Naive B cell (primary cell): Measurements from ENCODE around the gene PHF10. TPM values are rescaled to one million over a fixed set of nuclear protein-coding genes. Genes with fewer than 3 reads are reported as not detected.

Experiments
- ATAC-seq, 2 donors: fragments of 150-1000 bp; cut with Tn5 transposase; 2 replicates each; pipeline ENCODE4 v1.10.0; 2021; ENCODE audit warnings: low read depth in 2 of 2, mild to moderate bottlenecking in 2 of 2, moderate library complexity in 2 of 2
- DNase-seq: peaks from one replicate; pipeline ENCODE4 v3.0.0; 2022
- H3K27ac Mint-ChIP-seq, 6 donors: one replicate each; pipeline ENCODE4 v1.8.0; 2020 to 2022; ENCODE audit warnings: mild to moderate bottlenecking in 6 of 6, mixed read lengths in 6 of 6, moderate library complexity in 5 of 6, inconsistent platforms in 2 of 6
- H3K27me3 Mint-ChIP-seq, 3 donors: one replicate each; pipeline ENCODE4 v1.8.0; 2021 to 2022; ENCODE audit warnings: mixed read lengths in 3 of 3, mild to moderate bottlenecking in 1 of 3
- H3K36me3 Mint-ChIP-seq, 2 donors: one replicate each; pipeline ENCODE4 v1.8.0; 2020 to 2022; ENCODE audit warnings: mixed read lengths in 2 of 2, inconsistent platforms in 1 of 2, mild to moderate bottlenecking in 1 of 2
- H3K4me1 Mint-ChIP-seq, 3 donors: one replicate each; pipeline ENCODE4 v1.8.0; 2020 to 2022; ENCODE audit warnings: mixed read lengths in 3 of 3, inconsistent platforms in 1 of 3, mild to moderate bottlenecking in 1 of 3, moderate library complexity in 1 of 3
- H3K4me3 Mint-ChIP-seq, 8 donors: one replicate each; pipeline ENCODE4 v1.8.0; 2020 to 2022; ENCODE audit warnings: mild to moderate bottlenecking in 8 of 8, mixed read lengths in 8 of 8, moderate library complexity in 8 of 8, inconsistent platforms in 2 of 8
- H3K9me3 Mint-ChIP-seq, 7 donors: one replicate each; pipeline ENCODE4 v1.8.0; 2020 to 2022; ENCODE audit warnings: mixed read lengths in 7 of 7, mild to moderate bottlenecking in 5 of 7, inconsistent platforms in 2 of 7, moderate library complexity in 1 of 7
- polyA plus RNA-seq, 6 donors: library from polyadenylated mRNA; unstranded; fragments of 300-500 nt; fragmentation: Illumina TruSeq; gene quantifications; one replicate each; pipeline ENCODE4 v1.2.3, GENCODE V29; 2021; ENCODE audit warnings: low read depth in 6 of 6

Gene PHF10
- polyA plus RNA-seq, 6 donors from 2014 or later: 12.9 to 22.9 (median 17.6) TPM

- ATAC-seq (no peak), DNase-seq (no peak)
- Mint-ChIP-seq H3K36me3 (peaks cover 20 to 27% of the 10 kb centered on the region in 2 donors), H3K27ac (peak overlapping the region in 1 of 6 donors; percentile 49), H3K4me3 (peak overlapping the region in 1 of 8 donors; percentile 29), H3K9me3 (no peaks in the 10 kb centered on the region), H3K4me1 (peaks cover 0 to 6% (median 4%) of the 10 kb centered on the region in 3 donors), H3K27me3 (no peaks in the 10 kb centered on the region)
Observed at GRCh38 chr6:169663468-169663867, 60.8 kb downstream of the PHF10 start.

- H3K9me3 Mint-ChIP-seq: no peaks in the 10 kb centered on the region
- H3K4me3 Mint-ChIP-seq: no peak overlapping the region
- peaks cover 19 to 35% of the 10 kb centered on the region in 2 donors for H3K36me3 Mint-ChIP-seq
- peaks cover under 1 to 6% (median 4%) of the 10 kb centered on the region in 3 donors for H3K4me1 Mint-ChIP-seq
- ATAC-seq (no peak), DNase-seq (no peak)
- no peaks in the 10 kb centered on the region for H3K27me3 Mint-ChIP-seq
- no peak overlapping the region for H3K27ac Mint-ChIP-seq
Observed at GRCh38 chr6:169661391-169661756, 62.9 kb downstream of the PHF10 start.

GRCh38 chr6:169660751-169661390, 63.4 kb downstream of the PHF10 start:
- Mint-ChIP-seq H3K4me1 (peaks cover 4 to 10% (median 4%) of the 10 kb centered on the region in 3 donors), H3K27me3 (no peaks in the 10 kb centered on the region), H3K9me3 (no peaks in the 10 kb centered on the region), H3K27ac (no peak overlapping the region), H3K36me3 (peaks cover 19 to 40% of the 10 kb centered on the region in 2 donors), H3K4me3 (no peak overlapping the region)
- ATAC-seq: no peak
- no peak for DNase-seq

- Mint-ChIP-seq H3K4me1 (peaks cover 5 to 16% (median 9%) of the 10 kb centered on the region in 3 donors), H3K27ac (peak overlapping the region in 1 of 6 donors; percentile 31), H3K36me3 (peaks cover 19 to 42% of the 10 kb centered on the region in 2 donors), H3K9me3 (no peaks in the 10 kb centered on the region), H3K4me3 (no peak overlapping the region), H3K27me3 (no peaks in the 10 kb centered on the region)
- DNase-seq (no peak), ATAC-seq (no peak)
Observed at GRCh38 chr6:169659820-169660610, 64.3 kb downstream of the PHF10 start.

- no peak overlapping the region for H3K27ac Mint-ChIP-seq
- DNase-seq (no peak), ATAC-seq (no peak)
- peaks cover 11 to 25% of the 10 kb centered on the region in 2 donors for H3K36me3 Mint-ChIP-seq
- peak overlapping the region in 3 of 8 donors; percentile 12 to 49 (median 47) for H3K4me3 Mint-ChIP-seq
- peaks cover 11 to 27% (median 20%) of the 10 kb centered on the region in 3 donors for H3K4me1 Mint-ChIP-seq
- no peaks in the 10 kb centered on the region for H3K9me3 Mint-ChIP-seq
- no peaks in the 10 kb centered on the region for H3K27me3 Mint-ChIP-seq
Observed at GRCh38 chr6:169657284-169657610, 67.1 kb downstream of the PHF10 start.

- no peaks in the 10 kb centered on the region for H3K27me3 Mint-ChIP-seq
- DNase-seq (no peak), ATAC-seq (no peak)
- H3K9me3 Mint-ChIP-seq: no peaks in the 10 kb centered on the region
- peak overlapping the region in 5 of 8 donors; percentile 4 to 70 (median 47) for H3K4me3 Mint-ChIP-seq
- H3K4me1 Mint-ChIP-seq: peaks cover 11 to 27% (median 20%) of the 10 kb centered on the region in 3 donors
- H3K36me3 Mint-ChIP-seq: peaks cover 14 to 25% of the 10 kb centered on the region in 2 donors
- peak overlapping the region in 1 of 6 donors; percentile 25 for H3K27ac Mint-ChIP-seq
Observed at GRCh38 chr6:169656546-169657283, 67.6 kb downstream of the PHF10 start.

GRCh38 chr6:169654598-169655391, 69.5 kb downstream of the PHF10 start:
- Mint-ChIP-seq H3K27ac (peak overlapping the region; percentile 56 to 94 (median 88)), H3K4me1 (peaks cover 20 to 27% (median 22%) of the 10 kb centered on the region in 3 donors), H3K9me3 (peaks cover 0 to 5% (median 0%) of the 10 kb centered on the region in 7 donors), H3K36me3 (peaks cover 17 to 24% of the 10 kb centered on the region in 2 donors), H3K27me3 (no peaks in the 10 kb centered on the region), H3K4me3 (peak overlapping the region; percentile 88 to 96 (median 94))
- DNase-seq (peak; percentile 73), ATAC-seq (peak; percentile 93 to 94)

Other genes starting within 250 kb of the PHF10 start
- gene WDR27, start 22.5 kb downstream of the PHF10 start, polyA plus RNA-seq: 10 to 100 TPM in 5 of 6 donors, 1 to 10 TPM in 1; 9.9 to 17.8 (median 15.2) TPM
- gene C6orf120, start 22.4 kb downstream of the PHF10 start, polyA plus RNA-seq: 10 to 100 TPM in 2 of 6 donors, 1 to 10 TPM in 4; 8.2 to 12.1 (median 9.2) TPM
- gene DYNLT2, start 27.1 kb upstream of the PHF10 start, polyA plus RNA-seq: under 1 TPM in 5 of 6 donors, not detected in 1; 0.56 to 0.98 (median 0.57) TPM
- gene ERMARD, start 27.1 kb upstream of the PHF10 start, polyA plus RNA-seq: 10 to 100 TPM in 4 of 6 donors, 1 to 10 TPM in 2; 8.2 to 19.4 (median 12.9) TPM